NCI-H1694 (cell line): ENCODE data around the gene WDFY3.

Experiments
- DNase-seq: peaks from one replicate; lab custom pipeline; 2025; lab: John Stamatoyannopoulos, UW

The WDFY3 gene

DNA sequence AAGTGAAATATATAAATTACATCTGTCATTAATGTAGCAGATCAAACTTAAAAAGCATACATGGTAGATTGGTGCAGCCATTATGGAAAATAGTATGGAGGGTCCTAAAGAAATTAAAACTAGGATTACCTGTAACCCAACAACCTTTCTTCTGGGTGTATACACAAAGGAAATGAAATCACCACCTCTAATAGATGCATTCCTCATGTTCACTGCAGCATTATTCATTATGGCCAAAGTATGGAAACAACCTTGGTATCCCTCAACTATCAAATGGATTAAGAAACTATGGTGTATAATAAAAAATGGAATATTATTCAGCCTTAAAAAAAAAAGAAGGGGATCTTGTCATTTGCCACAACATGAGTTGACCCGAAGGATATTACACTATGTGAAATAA is 13.7 kb downstream of the WDFY3 start:
- DNase-seq, result no peak

DNA sequence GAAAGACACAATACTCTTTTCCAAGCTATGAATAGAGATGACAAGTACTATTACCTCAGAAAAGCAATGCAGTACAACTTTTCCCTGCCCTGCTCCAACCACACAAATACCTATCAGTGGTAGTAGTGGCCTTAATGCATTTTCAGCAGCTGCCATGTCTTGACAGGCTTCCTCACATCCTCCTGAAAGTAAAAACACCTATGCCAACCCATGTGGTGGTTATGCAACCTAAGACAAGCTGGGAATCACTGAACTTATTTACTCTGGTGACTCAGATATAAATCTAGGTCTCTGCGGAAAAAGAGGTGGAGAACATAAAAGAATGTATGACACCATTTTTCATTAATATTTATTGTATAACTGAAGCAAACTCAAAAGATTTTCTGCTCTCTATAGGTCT is 14.5 kb downstream of the WDFY3 start:
- DNase-seq, result no peak

DNA sequence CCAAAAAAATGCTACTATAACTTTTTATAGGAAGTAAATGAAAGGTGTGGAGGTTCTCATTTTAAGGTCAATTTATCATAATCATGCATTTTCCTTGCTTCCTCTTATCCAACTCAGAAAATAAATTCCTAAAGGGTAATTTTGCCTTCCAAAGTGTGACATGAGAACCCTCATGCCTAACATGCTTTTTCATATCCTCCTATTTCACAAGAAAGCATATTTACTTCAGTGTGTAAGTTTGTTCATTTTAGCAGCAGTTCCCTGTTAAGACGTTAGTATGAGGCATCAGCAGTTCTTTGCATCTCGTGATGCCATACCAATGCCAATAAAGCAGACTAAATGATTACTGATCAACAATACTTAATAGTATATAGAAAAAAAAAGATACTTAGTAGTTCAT is 18.4 kb downstream of the WDFY3 start:
- DNase-seq, result no peak

DNA sequence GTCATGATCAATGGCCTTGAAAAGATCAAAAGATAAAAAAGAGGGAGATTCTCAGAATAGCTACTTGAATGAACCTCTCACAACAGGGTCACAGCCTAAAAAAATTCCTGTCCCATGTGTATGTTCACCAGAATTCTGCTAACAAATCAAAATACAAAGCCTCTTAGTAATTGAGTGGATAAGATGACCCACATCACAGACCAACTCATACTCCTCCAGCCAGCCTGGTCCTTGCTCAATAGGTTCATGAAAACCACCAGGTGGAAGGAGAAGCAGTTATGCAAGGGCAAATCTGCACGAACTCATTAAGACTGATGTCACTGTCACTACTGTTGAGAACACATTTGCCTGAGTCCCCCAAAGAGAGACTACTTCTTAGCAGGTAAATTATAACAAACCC is 21.5 kb downstream of the WDFY3 start:
- DNase-seq, result no peak

DNA sequence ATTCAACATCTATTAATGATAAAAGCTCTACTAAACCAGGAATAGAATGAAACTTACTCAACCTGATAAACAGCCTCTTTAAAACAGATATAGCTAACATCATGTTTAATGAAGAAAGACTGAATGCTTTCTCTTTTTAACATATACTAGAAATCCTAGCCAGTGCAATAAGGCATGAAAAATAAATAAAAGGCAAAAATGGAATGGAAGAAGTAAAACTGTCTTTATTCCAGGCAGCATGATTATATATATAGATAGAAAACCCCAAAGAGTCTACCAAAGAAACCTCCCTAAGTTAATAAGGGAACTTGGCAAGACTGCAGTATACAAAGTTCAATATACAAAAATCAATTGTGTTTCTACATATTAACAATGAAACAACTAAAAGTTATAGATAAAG is 25.5 kb downstream of the WDFY3 start:
- no peak for DNase-seq

DNA sequence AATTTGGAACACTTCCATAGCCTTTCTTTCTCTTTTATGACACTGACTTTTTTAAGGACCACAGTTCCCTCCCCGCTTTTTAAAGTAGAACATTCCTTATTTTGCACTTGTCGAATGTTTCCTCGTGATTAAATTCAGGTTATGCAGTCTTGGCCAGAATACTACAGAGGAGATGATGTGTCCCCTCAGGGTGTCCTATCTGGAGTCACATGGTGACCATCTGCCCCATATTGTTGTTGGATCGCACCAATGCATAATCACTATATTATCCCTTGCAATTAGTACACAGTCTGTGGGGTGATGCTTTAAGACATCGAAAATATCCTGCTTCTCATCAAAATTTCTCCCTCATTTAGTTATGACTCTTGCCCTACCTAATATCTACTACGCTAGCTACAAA is 27.4 kb downstream of the WDFY3 start:
- DNase-seq, result no peak

DNA sequence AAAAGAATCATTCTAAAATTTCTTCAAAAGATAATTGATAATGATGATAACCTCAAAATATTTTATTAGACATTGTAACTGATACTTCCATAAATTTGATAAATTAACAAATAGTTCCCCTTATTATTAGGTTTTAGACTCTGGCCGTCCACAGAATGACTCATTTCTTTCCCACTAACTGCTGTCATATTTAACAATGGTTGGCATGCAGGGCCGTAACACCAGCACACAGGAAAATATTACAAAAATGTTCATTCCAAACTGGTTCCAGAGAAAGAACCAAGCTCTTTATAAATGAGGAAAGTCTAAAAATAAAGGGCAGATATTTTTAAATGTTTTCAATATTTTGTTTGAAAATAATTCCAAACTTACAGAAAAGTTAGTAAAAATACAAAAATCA is 28.2 kb downstream of the WDFY3 start:
- no peak for DNase-seq

DNA sequence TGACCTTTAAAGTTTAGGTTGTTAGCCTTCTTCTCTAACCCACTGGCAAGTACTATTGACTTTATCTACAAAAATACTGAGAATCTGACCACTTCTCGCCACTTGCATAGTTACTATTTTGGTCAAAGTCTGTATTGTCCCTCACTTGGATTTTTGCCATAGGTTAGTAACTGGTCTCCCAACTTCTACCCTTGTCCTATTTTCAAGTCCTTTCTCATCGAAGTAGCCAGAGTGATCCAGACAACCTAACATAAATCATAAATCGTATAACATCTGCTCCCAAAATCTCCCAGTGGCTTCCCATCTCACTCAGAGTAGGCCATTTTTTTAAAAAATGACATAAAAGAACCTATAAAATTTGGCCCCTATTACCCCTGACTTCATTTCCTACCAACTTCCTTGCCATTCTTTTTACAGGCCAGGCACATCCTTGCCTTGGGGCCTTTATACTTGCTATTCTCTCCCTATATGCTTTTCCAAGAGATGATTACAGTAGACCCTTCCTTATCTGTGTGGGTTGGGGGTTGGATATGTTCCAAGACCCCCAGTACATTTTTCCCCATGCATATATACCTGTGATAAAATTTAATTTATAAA is 29.0 kb downstream of the WDFY3 start:
- no peak for DNase-seq

DNA sequence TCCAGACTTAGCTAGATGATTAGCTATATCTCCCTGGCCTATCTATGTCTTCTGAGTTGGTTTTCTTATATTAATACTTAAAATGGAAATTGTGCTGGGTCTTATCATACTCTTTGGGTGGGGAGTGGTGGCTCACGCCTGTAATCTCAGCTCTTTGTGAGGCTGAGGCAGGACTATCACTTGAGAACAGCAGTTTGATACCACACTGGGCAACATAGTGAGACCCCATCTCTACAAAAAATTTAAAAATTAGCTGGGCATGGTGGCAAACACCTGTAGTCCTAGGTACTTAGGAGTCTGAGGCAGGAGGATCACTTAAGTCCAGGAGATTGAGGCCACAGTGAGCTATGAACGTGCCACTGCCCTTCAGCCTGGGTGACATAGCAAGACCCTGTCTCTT is 30.4 kb downstream of the WDFY3 start:
- no peak for DNase-seq

DNA sequence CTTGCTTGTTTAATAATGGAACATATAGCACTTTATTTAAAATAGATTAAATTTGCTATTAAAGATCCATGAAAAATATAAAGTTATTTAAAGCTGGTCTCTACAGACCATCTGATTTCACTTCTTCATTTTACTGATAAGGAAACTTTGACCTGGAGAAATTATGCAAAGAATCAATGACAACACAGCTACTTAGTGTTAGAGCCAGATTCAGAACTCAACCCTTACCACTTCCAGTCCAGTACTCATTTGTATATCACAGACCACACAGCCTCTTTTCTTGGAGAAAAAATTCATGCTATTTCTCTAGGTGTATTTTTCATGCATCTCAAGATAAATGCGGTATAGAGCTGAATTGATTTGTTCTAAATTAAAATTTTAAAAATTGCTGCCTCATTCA is 34.0 kb downstream of the WDFY3 start:
- no peak for DNase-seq

DNA sequence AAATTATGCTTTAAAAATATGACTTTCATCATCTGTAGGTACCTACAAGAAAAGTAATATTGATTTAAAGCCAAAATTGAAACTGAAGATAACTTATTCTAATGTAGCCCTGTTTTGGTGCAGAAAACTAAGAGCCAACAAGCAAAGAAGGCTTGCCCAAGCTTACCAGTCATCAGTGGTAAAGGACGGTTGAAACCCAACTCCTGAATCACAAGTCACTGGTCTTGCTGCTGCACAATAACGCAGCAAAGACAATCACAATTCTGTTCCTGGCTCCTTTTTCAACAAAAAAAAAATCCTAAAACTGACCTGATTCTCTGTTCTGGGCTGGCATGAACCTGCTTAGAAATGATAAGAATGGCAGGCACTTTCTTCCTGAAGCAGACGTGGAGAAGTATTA is 34.5 kb downstream of the WDFY3 start:
- DNase-seq, result no peak

DNA sequence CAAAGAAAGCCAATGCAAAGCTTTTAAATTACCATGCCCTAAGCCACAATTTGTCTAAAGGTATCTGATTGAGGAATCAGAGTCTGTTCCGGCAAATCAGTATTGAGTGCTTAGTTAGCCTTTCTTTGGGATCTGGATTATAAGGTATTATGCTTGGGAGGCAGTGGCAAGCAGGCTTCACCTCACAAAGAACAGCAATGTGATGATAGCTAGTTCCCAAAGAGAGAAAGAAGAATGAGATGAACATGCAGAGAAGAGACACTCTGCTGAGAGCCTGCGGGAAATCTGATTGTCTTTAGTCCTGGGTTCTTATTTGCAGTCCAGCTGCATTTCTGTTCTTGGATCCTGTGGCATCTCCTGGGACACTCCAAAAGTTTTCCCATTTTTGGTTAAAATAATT is 35.2 kb downstream of the WDFY3 start:
- no peak for DNase-seq

DNA sequence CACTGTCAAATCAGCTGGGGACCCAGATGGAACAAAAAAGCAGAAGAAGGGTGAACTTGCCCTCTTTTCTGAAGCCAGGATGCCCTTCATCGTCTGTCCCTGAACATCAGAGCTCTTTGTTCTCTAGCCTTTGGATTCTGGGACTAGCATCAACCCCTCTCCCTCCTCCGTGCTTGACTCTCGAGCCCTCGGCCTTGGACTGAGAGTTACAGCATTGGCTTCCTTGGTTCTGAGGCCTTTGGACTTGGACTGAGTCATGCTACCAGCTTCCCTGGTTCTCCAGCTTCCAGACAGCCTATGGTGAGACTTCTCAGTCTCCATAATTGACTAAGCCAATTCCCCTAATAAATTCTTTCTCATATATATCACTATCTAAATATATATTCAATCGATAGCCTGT is 38.4 kb downstream of the WDFY3 start:
- DNase-seq, result no peak

DNA sequence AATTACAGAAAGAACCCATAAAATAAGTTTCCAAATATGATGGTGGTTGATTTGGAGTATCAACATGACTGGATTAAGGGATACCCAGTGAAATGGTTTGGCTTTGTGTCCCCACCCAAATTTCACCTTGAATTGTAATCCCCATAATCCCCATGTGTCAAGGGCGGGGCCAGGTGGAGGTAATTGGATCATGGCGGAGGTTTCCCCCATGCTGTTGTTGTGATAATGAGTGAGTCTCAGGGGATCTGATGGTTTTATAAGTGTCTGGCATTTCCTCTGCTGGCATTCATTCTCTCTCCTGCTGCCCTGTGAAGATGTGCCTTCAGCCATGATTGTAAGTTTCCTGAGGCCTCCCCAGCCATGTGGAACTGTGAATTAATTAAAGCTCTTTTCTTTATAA is 39.1 kb downstream of the WDFY3 start:
- no peak for DNase-seq

DNA sequence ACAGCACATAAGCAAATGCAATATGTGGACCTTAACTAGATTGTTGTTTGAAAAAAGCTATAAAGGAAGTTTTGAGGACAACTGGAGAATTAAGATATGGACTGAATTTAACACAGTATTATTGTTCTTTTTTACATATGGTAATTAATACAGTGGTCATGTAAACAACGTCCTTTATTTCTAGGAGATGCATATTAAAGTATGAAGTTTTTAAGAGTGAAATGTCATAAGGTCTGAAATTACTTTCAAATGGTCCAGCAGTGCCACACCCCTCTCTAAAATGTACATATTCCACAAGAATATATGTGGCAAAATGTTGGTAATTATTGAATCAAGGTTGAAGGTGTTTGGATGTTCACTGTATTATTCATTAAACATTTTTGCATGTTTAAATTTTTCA is 40.9 kb downstream of the WDFY3 start:
- no peak for DNase-seq

DNA sequence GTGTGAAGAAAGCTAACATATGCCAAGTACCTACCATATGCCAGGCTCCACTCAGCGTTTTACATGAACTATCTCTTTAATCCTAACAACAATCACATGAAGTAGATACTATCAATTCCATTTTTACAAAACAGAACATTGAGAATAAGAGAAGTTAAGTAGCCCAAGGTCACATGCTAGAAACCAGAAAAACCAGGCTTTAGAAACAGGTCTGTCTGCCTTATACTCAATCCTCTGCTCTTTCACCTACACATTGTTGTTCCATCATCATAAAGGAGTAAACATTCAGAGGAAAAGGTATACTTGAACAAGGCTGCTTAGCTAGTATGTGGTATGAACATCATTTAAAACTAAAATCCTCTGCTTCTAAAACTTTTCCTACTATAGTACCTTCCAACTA is 42.1 kb downstream of the WDFY3 start:
- no peak for DNase-seq

DNA sequence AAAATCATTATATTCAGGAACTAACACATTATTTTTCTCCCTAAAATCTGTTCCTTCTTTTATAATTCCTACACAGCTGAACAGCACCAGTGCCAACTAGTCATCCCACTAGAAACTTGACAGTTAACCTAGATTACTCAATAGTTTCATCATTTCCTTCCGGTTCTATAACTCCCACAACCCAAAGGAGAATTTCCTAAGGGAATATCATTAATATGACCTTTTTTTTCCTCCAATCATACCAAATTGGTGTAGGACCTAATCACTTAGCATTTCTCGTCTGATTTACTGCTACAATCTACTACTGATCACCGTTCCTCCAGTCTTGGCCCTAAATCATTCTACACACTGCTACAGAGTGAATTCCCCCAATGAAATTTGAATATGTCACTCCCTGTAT is 45.9 kb downstream of the WDFY3 start:
- no peak for DNase-seq

DNA sequence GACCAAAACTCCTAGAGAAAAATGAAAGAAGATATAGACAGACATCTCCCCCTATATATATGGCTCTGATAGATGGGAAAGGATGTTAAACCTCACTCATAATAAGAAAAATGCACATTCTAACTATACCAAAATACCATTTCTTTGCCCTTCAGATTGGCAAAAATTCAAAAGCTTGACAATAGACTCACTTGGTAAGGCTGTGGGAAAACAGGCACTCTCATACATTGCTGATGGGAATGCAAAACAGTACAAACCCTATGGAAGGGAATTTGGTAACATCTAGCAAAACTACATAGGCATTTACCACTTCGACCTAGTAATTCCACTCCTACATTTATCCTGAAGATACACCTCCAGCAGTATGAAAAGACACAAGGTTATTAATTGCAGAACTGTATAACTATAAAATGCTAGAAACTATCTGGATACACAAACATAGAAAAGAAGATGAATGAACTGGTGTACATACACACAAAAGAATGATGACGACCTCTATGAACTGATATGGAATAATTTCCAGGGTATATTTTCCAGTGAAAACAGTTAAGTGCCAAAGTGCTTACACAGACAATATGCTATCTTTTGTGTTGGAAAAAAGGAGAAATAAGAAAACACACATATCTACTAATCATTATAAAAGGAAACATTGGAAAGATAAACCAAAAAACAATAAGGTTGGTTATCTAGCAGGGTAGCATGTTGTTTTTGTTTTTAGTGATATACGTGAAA is 48.5 kb downstream of the WDFY3 start:
- DNase-seq, result no peak

DNA sequence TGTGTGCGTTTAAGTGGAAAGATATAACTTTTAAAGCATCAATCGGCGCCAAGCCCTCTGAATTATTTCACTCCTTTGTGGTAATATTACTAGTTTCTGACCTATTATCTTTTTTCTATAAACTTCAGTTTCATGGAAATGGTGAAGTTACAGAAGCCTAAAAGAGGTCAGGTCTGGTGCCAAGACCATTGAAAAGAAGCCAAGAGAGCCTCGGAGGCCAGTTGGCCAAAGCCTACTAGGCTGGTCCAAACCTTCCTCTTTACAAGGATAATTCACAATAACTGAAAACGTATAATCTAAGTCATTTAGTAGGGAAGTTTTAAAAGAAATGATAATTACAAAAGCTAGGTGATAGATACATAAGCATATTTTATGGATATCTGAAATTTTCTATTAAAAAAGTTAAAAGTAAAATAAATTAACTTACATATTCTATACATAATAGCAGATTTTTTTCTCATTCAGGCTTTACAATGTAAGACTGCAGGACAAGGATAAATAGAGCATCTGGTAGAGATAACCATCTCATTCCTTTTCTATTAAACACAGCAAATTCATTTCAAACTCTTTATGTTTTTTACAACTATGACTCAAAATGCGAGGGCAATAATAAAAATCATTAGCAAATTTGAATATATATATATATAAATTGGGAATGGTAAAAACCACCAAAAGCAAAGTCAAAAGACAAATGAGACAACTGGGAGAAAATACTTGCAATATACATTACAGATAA is 49.2 kb downstream of the WDFY3 start:
- DNase-seq, result no peak

DNA sequence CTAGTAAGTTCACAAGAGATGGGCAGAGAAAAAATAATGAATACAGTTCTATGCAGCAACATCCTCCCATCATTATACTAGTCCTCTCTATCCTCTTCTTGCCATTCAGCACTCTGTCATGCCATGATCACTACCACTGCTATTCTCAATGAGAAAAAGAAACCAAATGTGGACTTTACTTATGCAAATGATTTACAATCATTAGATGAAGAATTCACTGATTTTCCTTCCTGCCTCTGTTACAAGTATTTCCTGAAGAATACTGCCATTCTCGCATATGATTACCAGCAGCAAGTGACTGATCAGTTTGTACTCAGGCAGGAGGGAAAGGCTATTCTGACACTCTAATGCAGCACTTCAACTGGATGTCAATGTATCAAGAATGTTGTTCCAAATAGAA is 50.3 kb downstream of the WDFY3 start:
- DNase-seq, result no peak

DNA sequence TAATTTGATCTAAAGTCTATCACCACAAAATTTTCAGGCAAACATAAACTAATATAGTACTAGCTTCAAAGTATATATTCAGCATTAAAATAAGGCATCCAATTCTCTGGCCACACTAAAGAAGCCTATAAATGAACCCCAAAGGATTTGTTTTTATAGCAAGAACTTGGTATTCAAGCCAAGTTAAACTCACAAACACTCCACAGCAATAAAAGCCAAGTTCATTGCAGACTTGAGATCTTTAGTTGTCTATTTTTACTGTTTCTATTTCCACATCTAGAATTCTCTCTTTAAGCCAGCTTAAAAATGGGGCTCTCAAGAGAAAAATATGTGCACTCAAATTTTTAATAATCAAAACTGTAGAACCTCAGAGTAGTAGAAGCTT is 51.1 kb downstream of the WDFY3 start:
- no peak for DNase-seq

DNA sequence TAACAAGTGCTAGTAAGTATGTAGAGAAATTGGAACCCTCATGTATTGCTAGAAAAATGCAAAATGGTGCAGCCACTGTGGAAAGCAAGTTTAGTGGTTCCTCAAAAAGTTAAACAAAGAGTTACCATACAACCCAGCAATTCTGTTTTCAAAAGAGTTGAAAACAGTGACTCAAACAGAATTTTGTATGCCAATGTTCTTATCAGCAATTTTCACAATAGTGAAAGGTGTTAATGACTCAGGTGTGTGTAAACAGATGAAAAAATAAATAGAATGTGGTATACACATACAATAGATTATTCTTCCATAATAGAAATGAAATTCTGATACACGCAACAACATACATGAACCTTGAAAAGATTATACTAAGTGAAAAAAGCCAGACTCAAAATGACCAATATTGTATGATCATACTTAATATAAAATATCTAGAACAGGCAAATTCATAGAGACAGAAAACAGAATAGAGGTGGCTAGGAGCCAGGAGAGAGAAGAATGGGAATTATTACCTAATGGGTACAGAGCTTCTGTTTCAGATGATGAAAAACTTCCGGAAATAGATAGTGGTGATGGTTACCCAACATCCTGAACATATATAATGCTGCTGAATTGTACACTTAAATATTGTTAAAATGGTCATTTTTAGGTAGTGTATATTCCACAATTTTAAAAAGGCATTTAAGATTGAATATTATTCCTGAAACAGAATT is 51.6 kb downstream of the WDFY3 start:
- DNase-seq, result no peak

DNA sequence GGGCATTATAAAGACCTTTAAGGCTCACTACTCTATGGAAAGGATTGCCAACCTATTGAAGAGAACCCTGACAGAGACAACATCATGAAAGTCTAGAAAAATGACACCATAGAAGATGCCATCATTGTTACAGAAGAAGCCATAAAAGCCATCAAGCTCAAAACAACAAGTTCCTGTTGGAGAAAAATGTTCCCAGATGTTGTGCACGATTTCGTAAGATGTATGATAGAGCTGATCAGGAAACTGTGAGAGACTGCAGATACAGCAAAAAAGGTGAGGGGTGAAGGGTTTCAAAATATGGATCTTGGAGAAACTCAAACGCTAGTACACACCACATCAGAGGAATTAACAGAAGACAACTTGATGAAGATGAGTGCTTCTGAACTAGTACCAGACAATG is 53.3 kb downstream of the WDFY3 start:
- DNase-seq, result no peak
